ENCODE measurements around the gene GDF11. TPM values are rescaled to one million over a fixed set of nuclear protein-coding genes. Genes with fewer than 3 reads are reported as not detected.

The GDF11 gene
- total and polyA plus RNA-seq, 2 of the 8 experiments (the other 6 are each of a cell fraction or from before 2014, with no cell fraction given): 12.1 to 15.1 TPM

DNA sequence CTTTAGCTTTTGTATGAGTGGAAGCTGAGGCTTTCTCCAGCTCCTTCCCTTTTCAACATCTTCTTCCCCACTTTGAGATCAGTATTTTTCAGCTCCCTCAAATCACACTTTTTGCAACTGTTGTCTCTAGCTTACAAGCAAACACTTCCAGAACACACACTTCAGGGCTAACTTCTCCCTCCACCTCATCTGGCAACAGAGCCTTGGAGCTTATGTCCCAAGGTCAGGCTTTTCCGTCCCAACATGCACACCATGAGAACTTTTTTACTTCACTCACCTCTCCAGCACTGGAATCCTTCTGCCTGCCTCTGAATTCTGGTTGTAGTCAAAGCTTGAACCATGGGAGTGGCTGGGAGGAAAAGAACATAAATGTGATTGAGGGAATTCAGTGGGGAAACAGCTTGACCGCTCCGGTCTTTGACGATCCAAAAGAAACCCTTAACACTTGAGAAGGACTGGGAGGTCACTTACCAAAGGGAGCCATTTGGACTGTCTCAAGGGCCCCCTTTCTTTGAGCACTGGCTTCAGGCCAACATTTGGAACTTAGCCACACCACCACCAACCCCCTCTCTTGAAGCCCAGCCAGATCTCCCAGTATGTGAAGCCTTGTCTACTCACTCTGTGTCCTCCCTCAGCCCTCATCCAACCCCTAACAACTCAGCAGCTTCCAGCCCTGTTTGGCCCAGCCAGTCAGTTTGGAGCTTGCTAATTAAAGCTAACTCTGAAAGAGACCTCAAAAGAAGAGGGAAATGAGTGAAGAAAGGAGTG, 31.0 kb upstream of the GDF11 start:
- Histone ChIP-seq H3K14ac (ENCODE audit: insufficient read length) (no peak overlapping the region), H2BK5ac (ENCODE audit: low read depth, low read length) (no peak overlapping the region), H2BK120ac (replicated peaks; ENCODE audit: low read depth, low read length) (no peak overlapping the region), H3K36me3 (ENCODE audit: control insufficient read depth in 2 of 4, insufficient read depth in 4 of 4, low read length in 3 of 4) (no peaks in the 10 kb centered on the region), H3K23ac (ENCODE audit: insufficient read length) (no peak overlapping the region), H4K20me1 (replicated peaks in 1 of 2; ENCODE audit: control insufficient read depth in 1 of 2, insufficient read depth in 2 of 2, low read length in 2 of 2) (no peaks in the 10 kb centered on the region), H4K5ac (ENCODE audit: insufficient read length, low read depth, low read length) (no peak overlapping the region), H3K4ac (replicated peaks; ENCODE audit: insufficient read length, low read depth, low read length) (no peak overlapping the region), H2AFZ (ENCODE audit: low read length) (no peak overlapping the region), H4K91ac (replicated peaks; ENCODE audit: insufficient read length, low read length) (no peak overlapping the region), H3K56ac (replicated peaks; ENCODE audit: insufficient read length, low read depth, low read length) (no peak overlapping the region), H3K27me3 (replicated peaks in 1 of 4; ENCODE audit: control insufficient read depth in 3 of 4, extremely low read depth in 1 of 4, insufficient read depth in 3 of 4, low read length in 3 of 4) (no peaks in the 10 kb centered on the region; a peak in 3 of 7 replicates), H3K79me2 (ENCODE audit: control insufficient read depth in 1 of 2, insufficient read depth in 2 of 2, low read length in 2 of 2) (peaks cover 0 to 5% of the 10 kb centered on the region in 2 experiments; a peak in 1 of 4 replicates), H3K23me2 (ENCODE audit: low read depth, low read length) (peaks cover 20% of the 10 kb centered on the region), H3K18ac (ENCODE audit: extremely low read depth, low read length) (no peak overlapping the region), H2BK12ac (ENCODE audit: low read depth, low read length) (no peak overlapping the region), H3K4me1 (replicated peaks in 1 of 4; ENCODE audit: control insufficient read depth in 3 of 4, insufficient read depth in 4 of 4, low read length in 3 of 4) (peaks cover 5 to 17% (median 6%) of the 10 kb centered on the region in 4 experiments; a peak in 6 of 7 replicates), H2AK5ac (ENCODE audit: low read depth, low read length) (no peak overlapping the region), H3K27ac (ENCODE audit: low read depth, low read length) (no peak overlapping the region), H3K79me1 (ENCODE audit: low read depth, low read length) (peaks cover 1% of the 10 kb centered on the region; the same call in 1 of the 2 replicates), H2BK20ac (ENCODE audit: low read length) (no peak overlapping the region), H2BK15ac (ENCODE audit: low read length) (no peak overlapping the region; the same call in 1 of the 2 replicates), H4K8ac (ENCODE audit: extremely low read depth, insufficient read depth, low read length) (no peak overlapping the region), H3K9me3 (ENCODE audit: insufficient read depth in 2 of 2, low read depth in 1 of 2, low read length in 1 of 2) (no peaks in the 10 kb centered on the region), H3K4me2 (ENCODE audit: insufficient read depth in 1 of 2, low read depth in 2 of 2, low read length in 2 of 2) (no peak overlapping the region), H3K9ac (replicated peaks in 1 of 4; ENCODE audit: extremely low read depth in 1 of 4, low read depth in 3 of 4, low read length in 3 of 4) (no peak overlapping the region), H3K4me3 (ENCODE audit: extremely low read depth in 1 of 4, insufficient read depth in 2 of 4, low read depth in 3 of 4, low read length in 4 of 4) (no peak overlapping the region)
- ChIA-PET POLR2A (ENCODE audit: partially characterized antibody) (interaction anchor here (0.7 to 2.0 kb wide), 5 partner anchors 8 to 262 kb away, joined by 3 to 5 read pairs (median 3); partner anchors contain the start of genes CD63, PYM1, RAB5B and RDH5), CTCF (ENCODE audit: partially characterized antibody) (interaction anchor here (0.6 to 4.6 kb wide), 11 partner anchors 8 to 107 kb away, joined by 3 to 30 read pairs (median 3); partner anchors contain the start of gene RDH5)
- DNase-seq (ENCODE audit: low read depth in 1 of 2, low spot score in 2 of 2) (no peak), FAIRE-seq (no peak)
- 82% methylated on average over 4 of the region's 4 CpGs; no CpG with 5 or more reads in 1 of the 2 experiments for WGBS, 2 experiments (ENCODE audit: extremely low coverage in 1 of 2, insufficient coverage in 1 of 2, insufficient read length in 1 of 2, insufficient replicate concordance in 2 of 2, low coverage in 1 of 2, low lambda C conversion rate in 2 of 2, missing lambda C conversion rate in 1 of 2)
- TF ChIP-seq POU5F1 (IDR thresholded peaks at IDR 0.05; ENCODE audit: low read depth, low read length) (no peak), RAD21 (IDR thresholded peaks at IDR 0.05 in 1 of 2, conservative IDR thresholded peaks at IDR 0.05 in 1 of 2; ENCODE audit: low read depth in 2 of 2, low read length in 2 of 2) (no peak), SP4 (IDR thresholded peaks at IDR 0.05; ENCODE audit: low read length) (no peak), SRF (IDR thresholded peaks at IDR 0.05; ENCODE audit: low read depth, low read length) (no peak), NANOG (IDR thresholded peaks at IDR 0.05; ENCODE audit: insufficient read depth, low read depth, low read length, poor library complexity, severe bottlenecking) (no peak), HDAC6 (IDR thresholded peaks at IDR 0.05; ENCODE audit: low read depth, low read length) (no peak)
- TF ChIP-seq, protein P1, sequence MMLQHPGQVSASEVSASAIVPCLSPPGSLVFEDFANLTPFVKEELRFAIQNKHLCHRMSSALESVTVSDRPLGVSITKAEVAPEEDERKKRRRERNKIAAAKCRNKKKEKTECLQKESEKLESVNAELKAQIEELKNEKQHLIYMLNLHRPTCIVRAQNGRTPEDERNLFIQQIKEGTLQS (IDR thresholded peaks at IDR 0.05; ENCODE audit: insufficient read depth, low read depth, low read length): no peak

Data from H1 (cell line).